Right cardiac atrium (tissue), 5 donors: ENCODE data around the gene NELFA. TPM values are rescaled to one million over a fixed set of nuclear protein-coding genes. Genes with fewer than 3 reads are reported as not detected.

Source experiments
- ATAC-seq, 2 donors: fragments of 200-7000 bp; cut with Tn5 transposase; one replicate each; pipeline versions ENCODE4 v1.8.0 to v1.9.1; 2020; ENCODE audit warnings: moderate library complexity in 2 of 2, mild to moderate bottlenecking in 1 of 2
- DNase-seq, 3 donors: peaks; one replicate each; pipeline ENCODE4 v3.0.0-alpha.2; 2020
- H3K27ac ChIP-seq: one replicate; pipeline ENCODE4 v1.5.1; 2013; ENCODE audit warnings: mild to moderate bottlenecking, low read length, control low read depth, moderate library complexity
- H3K27me3 ChIP-seq: one replicate; pipeline ENCODE4 v1.6.1; 2013; ENCODE audit not compliant: control insufficient read depth, insufficient read depth
- H3K4me1 ChIP-seq: one replicate; pipeline ENCODE4 v1.6.1; 2013; ENCODE audit warnings: low read length; ENCODE audit not compliant: control insufficient read depth, insufficient read depth
- H3K4me3 ChIP-seq: one replicate; pipeline ENCODE4 v1.5.1; 2013; ENCODE audit warnings: low read length, control low read depth
- H3K9me3 ChIP-seq: one replicate; pipeline ENCODE4 v1.6.1; 2013; ENCODE audit warnings: low read length; ENCODE audit not compliant: control insufficient read depth
- WGBS: extraction: QIAGEN DNeasy Blood & Tissue Kit; methylation state at CpG from one replicate; pipeline ENCODE4 v1.1.7; 2013; 5-methylcytosine and 5-hydroxymethylcytosine counted together
- intact Hi-C, 4 donors: fragments of 100-400 bp; cut with DNase I; formaldehyde crosslinking; loops; one replicate each; pipeline versions ENCODE4 v1.11.0 to v1.14.0; 2022 to 2023
- polyA plus RNA-seq: library from polyadenylated mRNA; stranded (reverse); fragments of 200-250 nt; gene quantifications from one replicate; pipeline ENCODE4 v1.2.3, GENCODE V29; 2013
- total RNA-seq, 4 donors: library from RNA; stranded (reverse); fragmentation: NEBNext Ultra II Directional; extraction: Animal tissue kit (Norgen Biotek cat#: 25700); gene quantifications; one replicate each; pipeline ENCODE4 v1.2.1, GENCODE V29; 2021
- donor health status: healthy with polysubstance abuse.
- donor health status: DM: no; HTN: yes; CAD: no.
- donor health status: DM: no; HTN: no; CAD: no.
- donor health status: DM: no; HTN: yes; CAD: no; lungs with severe emphysema.
- donor health status: DM: yes; HTN: yes; CAD: no.

NELFA gene
- total and polyA plus RNA-seq, 5 donors: 11.2 to 14.9 (median 12.6) TPM

DNA sequence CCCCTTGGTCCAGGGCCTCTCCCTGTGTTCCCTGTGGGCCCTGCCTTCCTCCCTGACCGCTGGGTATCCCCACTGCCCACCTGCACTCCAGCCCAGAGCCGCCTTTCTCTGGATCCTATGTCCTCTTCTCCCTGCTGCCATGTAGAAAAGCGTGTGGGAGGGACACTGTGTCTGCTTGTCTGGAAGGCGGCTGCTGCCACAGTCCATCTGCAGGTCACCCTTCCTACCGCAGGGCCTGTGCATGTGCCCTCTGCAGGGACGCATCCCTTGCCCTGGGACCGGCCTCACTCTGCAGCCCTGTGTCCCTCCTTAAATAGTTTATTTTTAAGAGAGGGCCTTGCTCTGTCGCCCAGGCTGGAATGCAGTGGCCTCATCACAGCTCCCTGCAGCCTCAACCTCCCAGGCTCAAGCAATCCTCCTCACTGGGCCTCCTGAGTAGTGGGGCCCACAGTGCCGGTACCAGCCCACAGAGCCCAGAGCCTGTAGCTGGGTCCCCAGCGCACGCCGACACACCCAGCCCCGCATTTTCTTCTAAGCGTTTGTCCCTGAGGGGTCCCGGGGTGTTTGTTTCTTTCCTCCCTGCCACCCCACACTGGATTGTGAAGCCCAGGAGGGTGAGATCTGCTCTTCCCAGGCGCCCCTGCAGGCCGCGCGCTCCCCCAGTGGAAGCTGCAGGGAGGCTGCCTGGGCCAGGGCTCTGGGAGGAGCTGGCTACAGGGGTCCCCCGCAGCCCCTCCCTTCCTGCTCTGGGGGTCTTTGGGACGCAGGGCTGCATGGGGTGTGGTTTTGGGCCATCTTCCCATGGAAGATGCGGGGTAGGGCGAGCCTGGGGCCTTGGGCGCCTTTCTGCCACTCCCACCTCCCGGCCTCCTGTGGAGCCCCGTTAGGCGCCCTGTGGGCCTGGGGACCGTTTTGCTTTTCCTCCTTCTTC is 37.5 kb upstream of the NELFA start:
- ATAC-seq: no peak
- Histone ChIP-seq H3K27ac (no peak overlapping the region), H3K4me3 (no peak overlapping the region), H3K4me1 (no peaks in the 10 kb centered on the region), H3K9me3 (no peaks in the 10 kb centered on the region), H3K27me3 (no peaks in the 10 kb centered on the region)
- 59% methylated on average over 28 of the region's 28 CpGs for WGBS
- DNase-seq: peak in 1 of 3 donors; percentile 30
- intact Hi-C loops: no loop called here

DNA sequence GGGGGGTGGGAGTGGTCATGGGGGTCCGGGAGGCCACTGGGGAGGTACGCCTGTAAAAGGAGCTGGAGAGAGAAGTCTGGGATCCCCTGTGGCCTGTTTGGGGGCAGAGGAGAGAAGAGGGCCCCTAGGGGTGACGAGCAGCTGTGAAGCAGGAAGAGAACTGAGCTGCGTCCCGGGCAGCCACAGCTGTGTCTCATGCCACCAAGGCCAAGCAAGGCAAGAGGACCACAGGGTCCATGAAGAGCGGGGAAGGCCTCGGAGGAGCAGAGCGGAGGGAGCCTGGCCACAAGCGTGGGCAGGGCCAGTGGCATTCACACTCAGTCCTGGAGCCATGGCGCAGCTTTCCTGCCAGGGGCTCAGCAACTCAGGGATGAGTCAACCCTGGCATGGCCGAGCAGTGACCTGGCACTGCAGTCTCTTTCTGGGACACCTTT is 36.8 kb upstream of the NELFA start:
- no peaks in the 10 kb centered on the region for H3K9me3 ChIP-seq
- intact Hi-C loops: no loop called here
- H3K27ac ChIP-seq: no peak overlapping the region
- no peaks in the 10 kb centered on the region for H3K4me1 ChIP-seq
- 76% methylated on average over 11 of the region's 11 CpGs for WGBS
- H3K27me3 ChIP-seq: no peaks in the 10 kb centered on the region
- DNase-seq (no peak), ATAC-seq (no peak)
- H3K4me3 ChIP-seq: no peak overlapping the region

DNA sequence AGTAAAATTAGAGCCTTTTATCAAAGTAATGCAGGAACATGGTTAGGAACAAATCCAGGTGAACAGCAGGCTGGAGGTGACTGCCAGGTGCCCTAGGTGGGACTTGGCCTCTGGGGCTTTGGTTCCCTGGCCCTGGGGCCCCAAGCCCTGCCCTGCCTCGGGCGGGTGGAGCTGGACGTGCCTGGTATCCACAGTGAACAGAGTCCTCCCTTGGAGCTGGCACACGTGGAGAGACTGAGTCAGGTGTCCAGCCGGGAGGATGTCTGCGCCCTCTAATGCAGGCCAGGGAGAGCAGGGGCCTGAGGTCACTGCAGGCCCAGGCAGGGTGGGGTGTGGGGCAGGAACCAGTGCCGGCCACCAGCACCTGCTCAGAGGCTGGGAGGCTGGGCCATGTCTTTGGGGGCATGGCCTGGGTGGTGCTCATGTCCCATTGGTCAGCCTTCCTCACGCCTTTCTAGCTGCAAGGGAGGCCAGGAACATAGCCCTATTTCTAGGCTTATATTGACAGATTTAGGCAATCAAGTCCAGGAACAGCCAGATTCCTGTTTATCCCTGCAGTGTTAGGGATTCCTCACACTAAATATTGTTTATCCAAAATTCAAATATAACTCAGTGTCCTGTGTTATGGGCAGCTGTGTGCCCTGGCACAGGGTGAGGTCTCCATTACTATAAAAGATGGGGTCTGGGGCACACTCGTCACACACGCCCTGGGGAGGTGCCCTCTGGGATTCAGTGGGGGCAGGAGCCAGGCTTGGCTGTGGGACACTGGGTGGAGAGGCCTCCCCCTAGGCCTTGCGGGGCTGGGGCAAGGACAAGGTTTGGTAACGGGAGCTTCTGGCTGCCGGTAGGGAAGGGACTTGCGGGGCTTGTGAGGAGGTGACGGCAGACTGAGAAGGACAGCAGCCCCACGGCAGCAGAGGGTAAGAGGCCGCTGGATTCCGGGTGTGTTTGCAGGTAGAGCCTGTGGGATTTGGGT is 36.1 kb upstream of the NELFA start:
- intact Hi-C loops: no loop called here
- no peak overlapping the region for H3K4me3 ChIP-seq
- no peaks in the 10 kb centered on the region for H3K9me3 ChIP-seq
- H3K27me3 ChIP-seq: no peaks in the 10 kb centered on the region
- ATAC-seq (no peak), DNase-seq (peak in 1 of 3 donors; percentile 60)
- no peak overlapping the region for H3K27ac ChIP-seq
- no peaks in the 10 kb centered on the region for H3K4me1 ChIP-seq
- WGBS: 88% methylated on average over 18 of the region's 18 CpGs

DNA sequence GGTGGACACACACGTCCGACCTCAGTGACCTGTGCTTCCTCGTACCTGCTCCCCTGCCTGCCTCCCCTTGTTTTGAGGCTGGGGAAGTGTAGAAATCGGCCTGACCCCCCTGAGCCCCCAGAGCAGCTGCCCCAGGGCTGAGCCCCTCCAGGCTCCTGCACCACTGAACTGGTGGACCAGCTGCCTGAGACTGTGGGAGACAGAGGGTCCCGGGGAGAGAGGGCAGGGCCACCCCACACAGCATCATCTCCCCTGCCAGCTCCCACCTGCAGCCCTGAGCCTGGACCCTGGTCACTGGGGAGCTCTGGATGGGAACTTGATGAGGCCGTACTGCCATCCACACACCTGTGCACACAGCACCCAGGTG is 35.3 kb upstream of the NELFA start:
- Histone ChIP-seq H3K27ac (no peak overlapping the region), H3K9me3 (no peaks in the 10 kb centered on the region), H3K4me1 (no peaks in the 10 kb centered on the region), H3K27me3 (no peaks in the 10 kb centered on the region), H3K4me3 (no peak overlapping the region)
- 88% methylated on average over 6 of the region's 6 CpGs for WGBS
- intact Hi-C loops: no loop called here
- ATAC-seq: no peak
- DNase-seq: peak in 1 of 3 donors; percentile 44

DNA sequence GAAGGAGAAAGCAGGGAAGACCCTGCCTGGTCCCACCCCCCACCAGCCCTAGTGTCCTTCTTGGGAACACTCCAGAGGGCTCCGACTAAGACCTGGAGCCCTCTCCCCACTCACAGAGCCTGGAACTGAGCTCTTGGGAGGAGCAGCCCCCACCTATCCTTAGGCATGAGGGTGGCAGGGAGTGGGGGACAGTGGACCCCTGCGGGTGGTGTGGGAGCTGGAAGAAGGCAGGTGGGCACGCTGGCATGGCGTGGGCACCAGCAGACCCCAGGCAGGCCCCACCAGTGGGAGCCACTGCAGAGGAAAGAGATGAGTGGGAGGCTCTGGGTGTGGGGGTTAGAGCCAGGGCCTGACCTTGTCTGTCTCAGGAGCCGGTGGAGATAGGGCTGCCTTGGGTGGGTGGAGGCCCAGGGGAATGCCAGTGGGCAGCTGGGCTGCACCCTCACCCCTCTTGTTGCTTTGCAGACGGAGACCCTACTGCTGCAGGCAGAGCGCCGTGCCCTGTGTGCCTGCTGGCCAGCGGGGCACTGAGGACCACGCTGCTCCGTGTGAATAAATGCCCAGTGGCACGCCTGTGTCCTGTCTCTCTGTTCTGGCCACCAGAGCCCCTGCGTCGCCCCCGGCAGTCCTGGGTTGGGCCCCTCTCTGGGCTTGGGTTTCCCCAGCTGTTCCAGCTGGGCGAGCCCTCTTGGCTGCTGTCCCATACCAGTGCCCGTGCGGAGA is 34.8 kb upstream of the NELFA start:
- peak in 1 of 3 donors; percentile 48 for DNase-seq
- WGBS: 91% methylated on average over 18 of the region's 18 CpGs
- H3K27me3 ChIP-seq: no peaks in the 10 kb centered on the region

DNA sequence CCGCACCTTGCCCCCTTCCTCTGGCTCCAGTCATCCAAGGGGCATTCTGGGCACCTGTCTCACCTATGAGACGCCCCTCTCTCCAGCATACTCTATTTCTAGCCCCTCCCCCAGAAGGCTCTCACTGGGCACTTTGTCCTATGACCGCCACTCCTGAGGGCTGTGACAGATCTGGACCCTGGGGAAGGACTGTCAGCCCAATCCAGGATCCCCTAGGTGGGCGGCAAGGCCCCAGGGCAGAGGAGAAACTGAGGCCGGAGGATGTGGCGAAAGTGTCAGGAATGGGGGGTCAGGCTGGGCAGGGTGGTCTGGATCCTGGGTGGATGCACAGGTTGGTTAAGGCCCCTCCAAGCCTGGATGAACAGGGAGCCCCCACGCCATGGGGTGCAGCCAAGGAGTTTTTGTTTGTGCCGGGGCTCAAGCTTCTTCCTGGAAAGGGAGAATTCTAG is 34.2 kb upstream of the NELFA start:
- Histone ChIP-seq H3K4me3 (no peak overlapping the region), H3K4me1 (no peaks in the 10 kb centered on the region), H3K27me3 (no peaks in the 10 kb centered on the region), H3K9me3 (no peaks in the 10 kb centered on the region), H3K27ac (no peak overlapping the region)
- intact Hi-C loops: no loop called here
- ATAC-seq (no peak), DNase-seq (no peak)
- WGBS: 86% methylated on average over 8 of the region's 8 CpGs

More for the DNA sequence above, 34.8 kb upstream of the NELFA start:
- no peak for ATAC-seq
- intact Hi-C loops: no loop called here
- no peak overlapping the region for H3K27ac ChIP-seq
- no peaks in the 10 kb centered on the region for H3K9me3 ChIP-seq
- no peak overlapping the region for H3K4me3 ChIP-seq
- H3K4me1 ChIP-seq: no peaks in the 10 kb centered on the region

DNA sequence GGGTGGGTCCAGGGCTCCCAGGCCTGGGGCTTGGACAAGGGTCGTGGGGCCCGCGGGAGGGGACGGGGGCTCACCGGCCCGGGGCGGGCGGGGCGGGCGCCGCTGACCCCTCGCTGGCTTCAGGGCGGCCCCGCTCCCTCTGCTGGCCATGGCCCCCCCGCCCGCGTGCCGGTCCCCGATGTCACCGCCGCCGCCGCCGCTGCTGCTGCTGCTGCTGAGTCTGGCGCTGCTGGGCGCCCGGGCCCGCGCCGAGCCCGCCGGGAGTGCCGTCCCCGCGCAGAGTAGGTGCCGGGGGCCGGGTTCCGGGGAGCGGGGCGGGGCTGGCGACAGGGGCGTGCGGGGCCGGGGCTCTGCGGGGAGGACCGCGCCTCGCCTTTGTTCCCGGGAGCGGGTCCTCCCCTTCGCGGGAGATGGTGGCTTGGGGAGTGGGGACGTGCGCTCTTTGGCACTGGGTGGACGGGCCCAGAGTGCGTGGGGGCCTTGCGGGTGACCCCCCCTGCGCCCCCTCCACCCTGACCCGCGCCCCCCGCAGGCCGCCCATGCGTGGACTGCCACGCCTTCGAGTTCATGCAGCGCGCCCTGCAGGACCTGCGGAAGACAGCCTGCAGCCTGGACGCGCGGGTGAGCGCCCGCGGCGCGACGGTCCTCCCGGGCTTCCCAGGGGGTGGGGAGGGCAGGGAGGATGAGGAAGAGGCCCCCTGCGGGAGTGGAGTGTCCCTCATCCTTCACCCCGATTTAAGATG is 33.6 kb upstream of the NELFA start:
- Histone ChIP-seq H3K27ac (no peak overlapping the region), H3K4me1 (no peaks in the 10 kb centered on the region)
- 2% methylated on average over 80 of the region's 80 CpGs for WGBS

DNA sequence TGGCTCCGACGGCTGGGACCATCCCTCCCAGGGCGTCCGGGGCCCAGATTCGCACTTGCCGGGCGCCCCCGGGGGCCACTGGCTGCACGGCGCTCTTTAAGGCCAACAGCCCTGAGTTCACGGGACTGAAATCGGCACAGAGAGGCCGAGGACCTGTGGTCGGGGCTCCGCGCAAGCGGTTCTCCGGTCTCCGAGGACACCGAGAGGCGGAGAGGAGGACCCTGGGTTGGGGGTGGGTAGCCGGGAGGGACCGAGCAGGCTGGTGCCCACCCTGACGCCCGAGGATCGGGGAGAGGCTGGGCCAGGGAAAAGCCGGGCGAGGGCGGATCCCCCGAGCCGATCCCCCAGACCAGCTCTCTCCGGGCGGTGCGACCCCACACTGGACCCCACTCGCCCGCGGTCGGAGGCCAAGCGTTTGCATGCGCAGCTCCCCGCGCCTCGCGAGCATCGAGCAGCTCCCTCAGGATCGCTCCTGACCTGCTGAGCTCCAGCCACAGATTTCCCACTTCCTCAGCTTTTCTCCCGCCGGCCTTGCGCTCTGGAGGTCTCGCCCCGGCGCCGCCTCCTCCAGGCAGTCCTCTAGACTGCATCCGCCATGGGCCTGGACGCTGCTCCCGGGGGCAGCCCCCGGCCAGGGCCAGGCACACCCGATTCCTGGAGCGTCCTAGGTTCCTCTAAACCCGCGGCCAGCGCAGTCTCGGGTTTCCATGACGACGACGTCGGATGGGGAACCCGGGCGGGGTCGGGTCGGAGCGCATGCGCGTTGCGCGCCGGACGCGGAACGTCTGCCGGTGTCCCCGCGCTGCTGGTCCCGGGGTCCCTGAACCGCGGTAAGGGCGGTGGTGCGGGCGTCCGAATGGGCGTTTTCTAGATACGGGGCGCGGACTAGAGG is 32.7 kb upstream of the NELFA start:
- no peaks in the 10 kb centered on the region for H3K9me3 ChIP-seq
- intact Hi-C loops: no loop called here
- peak; percentile 91 to 95 (median 94) for DNase-seq
- no peaks in the 10 kb centered on the region for H3K4me1 ChIP-seq
- WGBS: under 1% methylated on average over 94 of the region's 94 CpGs
- H3K27ac ChIP-seq: no peak overlapping the region
- H3K27me3 ChIP-seq: no peaks in the 10 kb centered on the region
- H3K4me3 ChIP-seq: peak overlapping the region; percentile 92
- peak; percentile 79 to 89 for ATAC-seq

More for the DNA sequence above, 33.6 kb upstream of the NELFA start:
- Histone ChIP-seq H3K4me3 (peak overlapping the region; percentile 92), H3K9me3 (no peaks in the 10 kb centered on the region), H3K27me3 (no peaks in the 10 kb centered on the region)
- ATAC-seq: peak; percentile 14 to 27
- DNase-seq: peak in 2 of 3 donors; percentile 68 to 72
- intact Hi-C loops: no loop called here

DNA sequence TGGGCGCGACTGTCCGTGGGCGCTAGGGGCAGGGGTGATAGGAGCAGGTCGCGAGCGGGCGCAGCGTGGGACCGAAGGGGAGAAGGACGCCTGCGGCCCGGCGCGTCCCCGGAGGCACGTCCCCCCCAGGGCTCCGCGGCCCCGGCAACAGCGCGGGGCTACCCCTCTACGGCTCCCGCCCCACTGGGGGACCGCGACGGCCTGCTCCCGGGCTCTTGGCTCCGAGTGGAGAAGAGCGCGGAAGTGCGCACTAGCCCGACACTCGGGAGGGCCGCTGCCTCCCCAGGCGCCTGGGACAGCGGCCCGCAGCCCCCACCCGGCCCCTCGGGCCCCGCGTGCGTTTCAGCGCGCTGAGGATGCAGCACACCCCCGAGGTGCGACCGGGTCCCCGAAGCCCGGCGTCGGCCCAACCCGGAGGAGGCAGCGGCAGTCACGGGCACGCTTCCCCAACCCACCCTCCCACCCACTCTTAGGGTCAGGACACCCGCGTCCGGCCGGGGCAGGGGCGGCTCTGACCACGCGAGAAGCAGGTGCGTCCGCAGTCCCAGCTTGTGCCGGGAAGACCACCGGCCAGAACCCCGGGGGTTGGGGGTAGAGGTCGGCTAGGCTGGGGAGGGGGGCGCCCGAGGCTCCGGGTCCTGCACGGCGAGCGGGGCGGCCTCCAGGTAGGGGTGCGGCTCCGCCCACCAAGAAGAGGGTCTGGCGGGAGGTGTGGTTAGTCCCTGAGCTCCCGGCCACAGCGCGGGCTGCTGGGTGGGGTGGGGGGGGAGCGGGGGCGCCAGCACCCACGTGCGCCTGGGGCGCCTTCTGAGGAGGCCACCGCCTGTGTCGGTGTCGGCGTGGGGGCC is 31.8 kb upstream of the NELFA start:
- Histone ChIP-seq H3K9me3 (no peaks in the 10 kb centered on the region), H3K4me3 (peak overlapping the region; percentile 92), H3K27ac (no peak overlapping the region), H3K27me3 (no peaks in the 10 kb centered on the region), H3K4me1 (no peaks in the 10 kb centered on the region)
- DNase-seq (peak in 2 of 3 donors; percentile 47 to 53), ATAC-seq (peak; percentile 18)
- 4% methylated on average over 91 of the region's 91 CpGs for WGBS
- intact Hi-C loops: no loop called here
